Bronchial epithelial cell (primary cell): ENCODE measurements around the gene SNX17. TPM values are rescaled to one million over a fixed set of nuclear protein-coding genes. Genes with fewer than 3 reads are reported as not detected.

Experiments used
- DNase-seq: peaks from one replicate; pipeline ENCODE4 v3.0.0-alpha.2; 2010; ENCODE audit warnings: low read depth
- FAIRE-seq: peaks from 2 replicates; lab custom pipeline; 2011; peaks lifted over from hg19 to GRCh38; lab: Jason Lieb, UNC
- H3K27me3 ChIP-seq: 2 replicates; pipeline ENCODE4 v1.5.1; 2011; ENCODE audit warnings: low read length; ENCODE audit not compliant: control insufficient read depth, insufficient read depth
- H3K36me3 ChIP-seq: 2 replicates; pipeline ENCODE4 v1.5.1; 2011; ENCODE audit warnings: low read length; ENCODE audit not compliant: control insufficient read depth, insufficient read depth
- H3K4me3 ChIP-seq: 2 replicates; pipeline ENCODE4 v1.5.1; 2011; ENCODE audit warnings: mild to moderate bottlenecking, low read depth, low read length, control low read depth
- total RNA-seq: library from RNA; depleted of rRNA; stranded (reverse); fragments of >200 nt; gene quantifications from 2 replicates; pipeline ENCODE4 v1.2.1, GENCODE V29; 2014
- TF ChIP-seq, protein P1 (sequence below): IDR thresholded peaks from 2 replicates; pipeline ENCODE4 v1.5.1; 2011; ENCODE audit warnings: mild to moderate bottlenecking, moderate library complexity, low read length, control low read depth, inconsistent platforms; ENCODE audit not compliant: insufficient read depth, severe bottlenecking

The SNX17 gene
- total RNA-seq, 1 donor from 2014 or later = 102 TPM

DNA sequence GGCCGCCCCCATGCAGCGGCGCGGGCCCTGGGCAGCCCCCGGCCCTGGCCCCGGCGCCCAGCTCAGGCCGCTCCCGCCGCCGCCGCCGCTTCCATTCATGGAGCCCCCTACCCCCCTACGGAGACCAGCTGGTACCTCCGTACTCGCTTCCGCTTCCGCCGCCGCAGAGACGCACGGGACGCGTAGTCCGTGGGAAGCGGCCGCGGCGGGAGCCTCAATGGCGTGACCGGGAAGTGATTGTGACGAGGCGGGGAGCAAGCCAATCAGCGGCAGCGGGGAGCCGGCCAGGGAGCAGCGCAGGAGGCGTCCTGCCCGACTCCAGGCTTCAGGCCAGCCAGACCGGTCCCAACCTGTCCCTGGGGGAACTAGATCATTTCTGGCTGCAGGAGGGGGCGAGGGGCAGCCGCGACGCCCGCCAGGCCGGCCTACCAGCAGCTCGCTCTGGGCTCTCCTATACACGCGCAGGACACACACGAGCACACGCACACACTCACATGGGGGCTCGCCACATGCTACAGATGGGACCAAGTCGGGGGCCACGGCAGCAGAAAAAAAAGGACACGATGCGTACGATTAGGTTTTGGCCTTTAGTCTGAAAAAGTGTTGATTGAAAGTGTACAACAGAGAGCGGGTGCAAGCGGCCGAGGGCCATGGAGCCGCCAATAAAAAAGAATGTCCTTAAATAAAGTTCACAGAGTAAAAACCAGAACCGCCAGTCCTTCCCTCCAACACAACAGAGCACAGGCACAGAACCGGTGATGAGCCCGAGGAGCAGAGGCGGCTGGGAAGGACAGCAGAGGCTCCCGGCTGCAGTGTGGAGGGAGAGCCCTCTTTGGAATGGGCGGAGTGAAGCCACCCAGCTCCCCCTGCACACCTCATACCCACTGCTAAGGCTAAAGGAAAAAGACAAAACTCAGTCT lies 10.5 kb downstream of the SNX17 start, which contains the start of gene ZNF513:
ZNF513 (minus strand) TSS at position 109 of the 920 bp plus-strand sequence. CDS start 208 bp downstream, outside the sequence.
- Histone ChIP-seq H3K27me3 (no peaks in the 10 kb centered on the region), H3K4me3 (peak within 1 kb of the TSS; percentile 84), H3K36me3 (peaks cover 28% of the 10 kb centered on the region)
- FAIRE-seq = peak; percentile 68
- TF ChIP-seq, protein P1, sequence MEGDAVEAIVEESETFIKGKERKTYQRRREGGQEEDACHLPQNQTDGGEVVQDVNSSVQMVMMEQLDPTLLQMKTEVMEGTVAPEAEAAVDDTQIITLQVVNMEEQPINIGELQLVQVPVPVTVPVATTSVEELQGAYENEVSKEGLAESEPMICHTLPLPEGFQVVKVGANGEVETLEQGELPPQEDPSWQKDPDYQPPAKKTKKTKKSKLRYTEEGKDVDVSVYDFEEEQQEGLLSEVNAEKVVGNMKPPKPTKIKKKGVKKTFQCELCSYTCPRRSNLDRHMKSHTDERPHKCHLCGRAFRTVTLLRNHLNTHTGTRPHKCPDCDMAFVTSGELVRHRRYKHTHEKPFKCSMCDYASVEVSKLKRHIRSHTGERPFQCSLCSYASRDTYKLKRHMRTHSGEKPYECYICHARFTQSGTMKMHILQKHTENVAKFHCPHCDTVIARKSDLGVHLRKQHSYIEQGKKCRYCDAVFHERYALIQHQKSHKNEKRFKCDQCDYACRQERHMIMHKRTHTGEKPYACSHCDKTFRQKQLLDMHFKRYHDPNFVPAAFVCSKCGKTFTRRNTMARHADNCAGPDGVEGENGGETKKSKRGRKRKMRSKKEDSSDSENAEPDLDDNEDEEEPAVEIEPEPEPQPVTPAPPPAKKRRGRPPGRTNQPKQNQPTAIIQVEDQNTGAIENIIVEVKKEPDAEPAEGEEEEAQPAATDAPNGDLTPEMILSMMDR = no peak
- DNase-seq = peak; percentile 92

DNA sequence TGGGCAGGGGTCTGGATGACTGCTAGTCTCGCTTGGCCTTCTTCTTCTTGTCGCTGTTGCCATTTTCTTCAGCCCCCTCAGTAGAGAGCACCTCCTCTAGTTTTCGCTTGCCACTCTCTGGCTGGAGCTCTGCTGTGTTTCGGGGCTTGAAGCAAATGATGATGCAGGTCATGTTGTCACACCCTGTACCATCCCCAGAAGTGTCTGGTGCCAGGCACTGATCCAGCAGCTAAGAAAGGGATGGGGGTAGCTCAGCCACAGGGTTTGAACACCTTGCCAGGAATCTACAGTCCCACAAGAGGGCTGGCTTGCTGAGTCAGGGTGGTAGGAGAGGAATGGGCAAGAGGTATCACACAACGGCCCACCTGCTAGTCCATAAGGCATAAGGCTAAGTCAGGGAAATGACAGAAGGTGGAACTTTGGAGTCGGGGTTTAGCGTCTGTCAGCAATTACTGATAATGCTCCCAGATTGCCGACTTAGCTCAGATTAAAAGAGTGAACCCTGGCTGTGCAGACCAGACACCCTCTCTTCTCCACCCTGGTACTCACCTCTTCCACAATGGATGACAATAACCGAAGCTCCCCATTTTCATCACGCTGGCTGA lies 11.3 kb downstream of the SNX17 start:
- DNase-seq (no peak), FAIRE-seq (no peak)
- Histone ChIP-seq H3K27me3 (no peaks in the 10 kb centered on the region), H3K36me3 (peaks cover 23% of the 10 kb centered on the region), H3K4me3 (no peak overlapping the region)
- TF ChIP-seq, protein P1 = no peak

DNA sequence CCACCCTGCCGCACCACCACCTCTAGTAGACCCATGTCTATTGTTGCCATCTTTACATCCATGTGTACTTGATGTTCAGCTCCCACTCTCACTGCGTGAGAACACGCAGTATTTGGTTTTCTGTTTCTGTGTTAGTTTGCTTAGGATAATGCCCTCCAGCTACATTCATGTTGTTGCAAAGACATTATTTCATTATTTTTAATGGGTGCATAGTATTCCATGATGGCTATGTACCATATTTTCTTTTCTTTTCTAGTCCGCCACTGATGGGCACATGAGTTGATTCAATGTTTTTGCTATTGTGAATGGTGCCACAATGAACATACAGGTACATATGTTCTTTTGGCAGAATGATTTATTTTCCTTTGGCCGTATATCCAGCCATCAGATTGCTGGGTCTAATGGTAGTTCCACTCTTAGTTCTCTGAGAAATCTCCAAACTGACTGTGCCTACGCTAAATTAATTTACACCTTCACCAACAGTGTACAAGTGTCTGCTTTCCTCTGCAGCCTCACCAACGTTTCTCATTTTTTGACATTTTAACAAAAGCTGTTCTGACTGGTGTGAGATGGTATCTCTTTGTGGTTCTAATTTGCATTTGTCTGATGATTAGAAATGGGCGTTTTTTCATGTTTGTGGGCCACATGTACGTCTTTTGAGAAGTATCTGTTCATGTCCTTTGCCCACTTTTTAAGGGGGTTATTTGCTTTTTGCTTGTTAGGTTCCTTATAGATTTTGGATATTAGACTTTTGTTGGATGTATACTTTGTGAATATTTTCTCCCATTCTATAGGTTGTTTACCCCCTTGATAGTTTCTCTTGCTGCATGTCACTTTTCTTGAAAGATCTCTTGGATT lies 20.6 kb downstream of the SNX17 start:
- no peak overlapping the region for H3K4me3 ChIP-seq
- H3K27me3 ChIP-seq = no peaks in the 10 kb centered on the region
- no peaks in the 10 kb centered on the region for H3K36me3 ChIP-seq
- FAIRE-seq (no peak), DNase-seq (no peak)
- TF ChIP-seq, protein P1 = no peak

DNA sequence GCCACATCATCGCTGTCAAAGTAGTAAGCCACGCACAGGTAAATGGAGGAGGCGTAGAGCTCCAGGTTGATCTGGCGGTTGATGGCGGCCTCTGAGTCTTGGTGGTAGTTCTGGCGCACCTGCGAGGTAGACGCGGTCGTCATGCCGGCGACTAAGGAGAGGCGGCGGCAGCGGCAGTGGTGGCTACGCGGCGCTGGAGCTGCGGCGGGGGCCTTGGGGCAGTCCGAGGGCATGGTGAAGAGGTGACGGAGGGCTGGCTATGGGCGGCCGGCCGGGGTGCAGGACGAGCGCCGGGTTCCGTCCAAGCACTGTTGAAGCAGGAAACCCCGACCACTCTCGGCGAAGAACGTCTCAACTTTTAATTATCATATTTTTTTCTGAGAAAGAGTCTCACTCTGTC lies 22.8 kb downstream of the SNX17 start:
- FAIRE-seq = no peak
- Histone ChIP-seq H3K4me3 (no peak overlapping the region), H3K36me3 (no peaks in the 10 kb centered on the region)

DNA sequence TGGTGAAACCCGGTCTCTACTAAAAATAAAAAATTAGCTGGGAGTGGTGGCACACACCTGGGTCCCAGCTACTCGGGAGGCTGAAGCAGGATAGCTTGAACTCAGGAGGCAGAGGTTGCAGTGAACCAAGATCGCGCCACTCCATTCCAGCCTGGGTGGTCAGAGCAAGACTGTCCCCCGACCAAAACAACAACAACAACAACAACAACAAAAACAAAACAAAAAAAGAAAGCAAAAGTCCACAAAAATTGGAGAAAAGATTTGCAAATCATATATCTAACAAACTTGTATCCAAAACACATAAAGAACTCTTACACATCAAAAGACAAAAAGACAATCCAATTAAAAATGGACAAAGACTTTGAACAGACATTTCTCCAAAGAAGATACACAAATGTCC lies 28.5 kb downstream of the SNX17 start:
- FAIRE-seq (no peak), DNase-seq (no peak)
- Histone ChIP-seq H3K4me3 (no peak overlapping the region), H3K36me3 (no peaks in the 10 kb centered on the region), H3K27me3 (no peaks in the 10 kb centered on the region)
- TF ChIP-seq, protein P1 = no peak

More for the DNA sequence above, 22.8 kb downstream of the SNX17 start:
- TF ChIP-seq, protein P1 = no peak
- no peaks in the 10 kb centered on the region for H3K27me3 ChIP-seq
- no peak for DNase-seq
